Upper lobe of left lung (tissue), 6 donors: ENCODE results near the gene C12orf60. TPM values are rescaled to one million over a fixed set of nuclear protein-coding genes. Genes with fewer than 3 reads are reported as not detected.
A peak's percentile ranks its signal among the peaks of the same experiment; 100 is the strongest.

Experiments
- ATAC-seq, 2 donors: fragments of 200-7000 bp; cut with Tn5 transposase; one replicate each; pipeline ENCODE4 v1.9.1; 2022; ENCODE audit warnings: mild to moderate bottlenecking in 2 of 2, moderate library complexity in 2 of 2; ENCODE audit not compliant: low FRiP score in 2 of 2
- DNase-seq, 2 donors: peaks; one replicate each; pipeline ENCODE4 v3.0.0-alpha.2; 2019 to 2020
- H3K27ac ChIP-seq, 4 donors: fragments of 200-600 bp; sonication (generic); one replicate each; pipeline ENCODE4 v1.5.1; 2016 to 2019
- H3K27me3 ChIP-seq, 4 donors: fragments of 200-600 bp; sonication (generic); one replicate each; pipeline ENCODE4 v1.5.1; 2017 to 2019
- H3K36me3 ChIP-seq, 4 donors: fragments of 200-600 bp; sonication (generic); one replicate each; pipeline ENCODE4 v1.5.1; 2016 to 2019
- H3K4me1 ChIP-seq, 4 donors: fragments of 200-600 bp; sonication (generic); one replicate each; pipeline ENCODE4 v1.5.1; 2018 to 2019
- H3K4me3 ChIP-seq, 4 donors: fragments of 200-600 bp; sonication (generic); one replicate each; pipeline ENCODE4 v1.5.1; 2017 to 2019; ENCODE audit warnings: mild to moderate bottlenecking in 2 of 4, moderate library complexity in 1 of 4
- H3K9me3 ChIP-seq, 4 donors: fragments of 200-600 bp; sonication (generic); one replicate each; pipeline ENCODE4 v1.5.1; 2018 to 2019
- CTCF ChIP-seq, 6 experiments: fragments of 450-650 bp in 4 of 6; fragments of 200-600 bp in 2 of 6; sonication (generic) in 2 of 6; IDR thresholded peaks; one replicate each; pipeline ENCODE4 v1.5.1; 2016 to 2019; ENCODE audit warnings: antibody characterized with exemption in 6 of 6
- EP300 ChIP-seq, 4 donors: sonication (generic); formaldehyde crosslinking; IDR thresholded peaks; one replicate each; pipeline ENCODE4 v1.5.1; 2017; ENCODE audit warnings: antibody characterized with exemption in 4 of 4, control low read depth in 2 of 4
- POLR2A ChIP-seq, 4 donors: fragments of 450-650 bp; IDR thresholded peaks; one replicate each; pipeline ENCODE4 v1.5.1; 2016 to 2017; ENCODE audit warnings: antibody characterized with exemption in 4 of 4, mild to moderate bottlenecking in 2 of 4
- POLR2AphosphoS5 ChIP-seq, 2 donors: sonication (generic); formaldehyde crosslinking; IDR thresholded peaks; one replicate each; pipeline ENCODE4 v1.5.1; 2017; ENCODE audit warnings: antibody characterized with exemption in 2 of 2
- WGBS, 2 donors: methylation state at CpG; one replicate each; pipeline ENCODE4 v1.1.5; 2017 to 2018; 5-methylcytosine and 5-hydroxymethylcytosine counted together
- total RNA-seq, 6 donors: library from RNA; depleted of rRNA in 4 of 6; stranded (reverse); fragments of >200 nt in 4 of 6; gene quantifications; one replicate each; pipeline versions ENCODE4 v1.1.0 to v1.2.1, GENCODE V29; 2016 to 2021
- donor health status: DM: no; HTN: no; CAD: no; lungs with moderate emphysema.
- donor health status: DM: no; HTN: yes; CAD: no; lungs with severe emphysema.

C12orf60 gene
- total RNA-seq, 6 donors from 2014 or later: 0.33 to 3.4 (median 0.94) TPM; not detected in 1

GRCh38 chr12:14776236-14776961 is 27.1 kb upstream of the C12orf60 start:
- ATAC-seq: no peak
- H3K36me3 ChIP-seq: no peaks in the 10 kb centered on the region
- DNase-seq: no peak
- TF ChIP-seq CTCF (IDR thresholded peaks at IDR 0.05) (peak in 1 of 6 experiments; percentile 14), POLR2AphosphoS5 (IDR thresholded peaks at IDR 0.05) (no peak)
- H3K27me3 ChIP-seq: no peaks in the 10 kb centered on the region
- no peaks in the 10 kb centered on the region for H3K9me3 ChIP-seq
- peak overlapping the region; percentile 93 to 98 (median 96) for H3K27ac ChIP-seq
- WGBS, 2 donors: 83 to 90% methylated on average over 5 of the region's 5 CpGs
- H3K4me3 ChIP-seq: peak overlapping the region in 2 of 4 donors; percentile 66 to 84
- peaks cover 0 to 28% (median 13%) of the 10 kb centered on the region in 4 donors for H3K4me1 ChIP-seq

GRCh38 chr12:14777271-14777670 is 26.2 kb upstream of the C12orf60 start:
- Histone ChIP-seq H3K27me3 (no peaks in the 10 kb centered on the region), H3K36me3 (no peaks in the 10 kb centered on the region), H3K27ac (peak overlapping the region in 3 of 4 donors; percentile 21 to 98 (median 40)), H3K4me3 (no peak overlapping the region), H3K4me1 (peaks cover 0 to 23% (median 13%) of the 10 kb centered on the region in 4 donors), H3K9me3 (no peaks in the 10 kb centered on the region)
- no peak for TF ChIP-seq EP300 (IDR thresholded peaks at IDR 0.05)
- no peak for TF ChIP-seq CTCF (IDR thresholded peaks at IDR 0.05)
- no peak for TF ChIP-seq POLR2A (IDR thresholded peaks at IDR 0.05)
- no peak for TF ChIP-seq POLR2AphosphoS5 (IDR thresholded peaks at IDR 0.05)
- 39 to 42% methylated on average over 3 of the region's 3 CpGs for WGBS, 2 donors
- DNase-seq (no peak), ATAC-seq (no peak)

GRCh38 chr12:14779834-14780233 is 23.6 kb upstream of the C12orf60 start:
- Histone ChIP-seq H3K4me1 (peaks cover 0 to 23% (median 13%) of the 10 kb centered on the region in 4 donors), H3K27ac (no peak overlapping the region), H3K36me3 (peaks cover 0 to 9% (median 0%) of the 10 kb centered on the region in 4 donors), H3K27me3 (no peaks in the 10 kb centered on the region), H3K9me3 (no peaks in the 10 kb centered on the region), H3K4me3 (no peak overlapping the region)
- WGBS, 2 donors: 96 to 97% methylated on average over 2 of the region's 2 CpGs
- DNase-seq: no peak
- no peak for TF ChIP-seq POLR2AphosphoS5 (IDR thresholded peaks at IDR 0.05)
- no peak for TF ChIP-seq POLR2A (IDR thresholded peaks at IDR 0.05)
- no peak for TF ChIP-seq EP300 (IDR thresholded peaks at IDR 0.05)
- no peak for TF ChIP-seq CTCF (IDR thresholded peaks at IDR 0.05)
- ATAC-seq: no peak

GRCh38 chr12:14780859-14781258 is 22.6 kb upstream of the C12orf60 start:
- Histone ChIP-seq H3K9me3 (no peaks in the 10 kb centered on the region), H3K27ac (no peak overlapping the region), H3K27me3 (no peaks in the 10 kb centered on the region), H3K36me3 (peaks cover 0 to 17% (median 2%) of the 10 kb centered on the region in 4 donors), H3K4me3 (no peak overlapping the region), H3K4me1 (peaks cover 0 to 18% (median 11%) of the 10 kb centered on the region in 4 donors)
- DNase-seq (no peak), ATAC-seq (no peak)
- no peak for TF ChIP-seq POLR2A (IDR thresholded peaks at IDR 0.05)
- TF ChIP-seq EP300 (IDR thresholded peaks at IDR 0.05): no peak
- TF ChIP-seq POLR2AphosphoS5 (IDR thresholded peaks at IDR 0.05): no peak
- no peak for TF ChIP-seq CTCF (IDR thresholded peaks at IDR 0.05)
- WGBS, 2 donors: 86 to 90% methylated on average over 3 of the region's 3 CpGs

GRCh38 chr12:14781563-14781962 is 21.9 kb upstream of the C12orf60 start:
- H3K4me1 ChIP-seq: peaks cover 0 to 11% (median 5%) of the 10 kb centered on the region in 4 donors
- no peak for DNase-seq
- peaks cover under 1 to 24% (median 4%) of the 10 kb centered on the region in 4 donors for H3K36me3 ChIP-seq
- no peak overlapping the region for H3K27ac ChIP-seq
- H3K4me3 ChIP-seq: no peak overlapping the region
- no peak for ATAC-seq
- H3K27me3 ChIP-seq: no peaks in the 10 kb centered on the region
- WGBS, 2 donors: 69% methylated on average over 2 of the region's 2 CpGs
- no peaks in the 10 kb centered on the region for H3K9me3 ChIP-seq
- no peak for TF ChIP-seq POLR2A (IDR thresholded peaks at IDR 0.05)
- TF ChIP-seq CTCF (IDR thresholded peaks at IDR 0.05): no peak
- TF ChIP-seq POLR2AphosphoS5 (IDR thresholded peaks at IDR 0.05): no peak
- no peak for TF ChIP-seq EP300 (IDR thresholded peaks at IDR 0.05)
